Parathyroid adenoma (tissue), 2 donors: Measurements from ENCODE around the gene ADARB2.

Experiments
- H2AFZ ChIP-seq: fragments of 300-600 bp; sonication (generic); one replicate; pipeline ENCODE4 v1.7.0; 2017; ENCODE audit warnings: antibody characterized with exemption, mild to moderate bottlenecking
- H3K27ac ChIP-seq: fragments of 300-600 bp; sonication (generic); one replicate; pipeline ENCODE4 v1.7.0; 2017
- H3K27me3 ChIP-seq: fragments of 300-600 bp; sonication (generic); one replicate; pipeline ENCODE4 v1.7.0; 2017; ENCODE audit warnings: low read length; ENCODE audit not compliant: control insufficient read depth, insufficient read depth
- H3K36me3 ChIP-seq: fragments of 300-600 bp; sonication (generic); one replicate; pipeline ENCODE4 v1.7.0; 2017; ENCODE audit warnings: low read length; ENCODE audit not compliant: control insufficient read depth, insufficient read depth
- H3K4me1 ChIP-seq: fragments of 300-600 bp; sonication (generic); one replicate; pipeline ENCODE4 v1.7.0; 2017; ENCODE audit warnings: control low read depth
- H3K4me2 ChIP-seq: fragments of 300-600 bp; sonication (generic); one replicate; pipeline ENCODE4 v1.7.0; 2017; ENCODE audit warnings: low read length
- H3K4me3 ChIP-seq: fragments of 300-600 bp; sonication (generic); one replicate; pipeline ENCODE4 v1.7.0; 2017; ENCODE audit warnings: low read depth, low read length
- H3K79me2 ChIP-seq: fragments of 300-600 bp; sonication (generic); one replicate; pipeline ENCODE4 v1.7.0; 2017; ENCODE audit warnings: control low read depth
- H3K9ac ChIP-seq: fragments of 300-600 bp; sonication (generic); one replicate; pipeline ENCODE4 v1.7.0; 2017; ENCODE audit warnings: mild to moderate bottlenecking
- H3K9me3 ChIP-seq: fragments of 300-600 bp; sonication (generic); one replicate; pipeline ENCODE4 v1.7.0; 2017; ENCODE audit warnings: low read length; ENCODE audit not compliant: control insufficient read depth
- CTCF ChIP-seq: fragments of 300-600 bp; sonication (generic); IDR thresholded peaks from one replicate; pipeline ENCODE4 v1.7.0; 2017; ENCODE audit warnings: antibody characterized with exemption, mild to moderate bottlenecking
- donor health status: primary hyperparathyroidism.

Gene ADARB2

GRCh38 chr10:1183033-1183396 is 554.3 kb downstream of the ADARB2 start:
- no peak for TF ChIP-seq CTCF
- no peaks in the 10 kb centered on the region for H3K79me2 ChIP-seq
- H3K9me3 ChIP-seq, result no peaks in the 10 kb centered on the region
- H2AFZ ChIP-seq, result no peak overlapping the region
- no peaks in the 10 kb centered on the region for H3K4me1 ChIP-seq
- no peak overlapping the region for H3K4me2 ChIP-seq
- no peak overlapping the region for H3K9ac ChIP-seq
- no peak overlapping the region for H3K27ac ChIP-seq
- no peaks in the 10 kb centered on the region for H3K27me3 ChIP-seq
- no peak overlapping the region for H3K4me3 ChIP-seq
- H3K36me3 ChIP-seq, result no peaks in the 10 kb centered on the region

- no peak overlapping the region for H3K27ac ChIP-seq
- H3K79me2 ChIP-seq, result no peaks in the 10 kb centered on the region
- no peak for TF ChIP-seq CTCF
- no peak overlapping the region for H3K4me2 ChIP-seq
- H3K4me3 ChIP-seq, result no peak overlapping the region
- no peaks in the 10 kb centered on the region for H3K4me1 ChIP-seq
- no peak overlapping the region for H2AFZ ChIP-seq
- no peaks in the 10 kb centered on the region for H3K27me3 ChIP-seq
- H3K36me3 ChIP-seq, result no peaks in the 10 kb centered on the region
- H3K9me3 ChIP-seq, result no peaks in the 10 kb centered on the region
- H3K9ac ChIP-seq, result no peak overlapping the region
Observed at GRCh38 chr10:1182280-1183032, 554.9 kb downstream of the ADARB2 start.

GRCh38 chr10:1180836-1181235 is 556.5 kb downstream of the ADARB2 start:
- Histone ChIP-seq H3K4me2 (no peak overlapping the region), H3K4me1 (no peaks in the 10 kb centered on the region), H3K9me3 (no peaks in the 10 kb centered on the region), H3K27me3 (no peaks in the 10 kb centered on the region), H3K79me2 (no peaks in the 10 kb centered on the region), H2AFZ (no peak overlapping the region), H3K9ac (no peak overlapping the region), H3K36me3 (no peaks in the 10 kb centered on the region), H3K27ac (no peak overlapping the region), H3K4me3 (no peak overlapping the region)
- TF ChIP-seq CTCF, result no peak

GRCh38 chr10:1180071-1180730 is 557.1 kb downstream of the ADARB2 start:
- no peak overlapping the region for H3K9ac ChIP-seq
- TF ChIP-seq CTCF, result no peak
- H3K27me3 ChIP-seq, result no peaks in the 10 kb centered on the region
- H3K9me3 ChIP-seq, result no peaks in the 10 kb centered on the region
- no peaks in the 10 kb centered on the region for H3K36me3 ChIP-seq
- no peak overlapping the region for H3K4me2 ChIP-seq
- H3K27ac ChIP-seq, result no peak overlapping the region
- H3K4me1 ChIP-seq, result no peaks in the 10 kb centered on the region
- no peaks in the 10 kb centered on the region for H3K79me2 ChIP-seq
- no peak overlapping the region for H3K4me3 ChIP-seq
- H2AFZ ChIP-seq, result no peak overlapping the region
